Hematopoietic multipotent progenitor cell treated with erythropoietin and hydrocortisone succinate and interleukin-3 and kit ligand, for 15 days (in vitro differentiated cells): Measurements from ENCODE around the gene GNAT1.

Experiments
- DNase-seq: peaks from one replicate; pipeline ENCODE4 v3.0.0-alpha.2; 2015; ENCODE audit warnings: low spot score

Gene GNAT1

DNA sequence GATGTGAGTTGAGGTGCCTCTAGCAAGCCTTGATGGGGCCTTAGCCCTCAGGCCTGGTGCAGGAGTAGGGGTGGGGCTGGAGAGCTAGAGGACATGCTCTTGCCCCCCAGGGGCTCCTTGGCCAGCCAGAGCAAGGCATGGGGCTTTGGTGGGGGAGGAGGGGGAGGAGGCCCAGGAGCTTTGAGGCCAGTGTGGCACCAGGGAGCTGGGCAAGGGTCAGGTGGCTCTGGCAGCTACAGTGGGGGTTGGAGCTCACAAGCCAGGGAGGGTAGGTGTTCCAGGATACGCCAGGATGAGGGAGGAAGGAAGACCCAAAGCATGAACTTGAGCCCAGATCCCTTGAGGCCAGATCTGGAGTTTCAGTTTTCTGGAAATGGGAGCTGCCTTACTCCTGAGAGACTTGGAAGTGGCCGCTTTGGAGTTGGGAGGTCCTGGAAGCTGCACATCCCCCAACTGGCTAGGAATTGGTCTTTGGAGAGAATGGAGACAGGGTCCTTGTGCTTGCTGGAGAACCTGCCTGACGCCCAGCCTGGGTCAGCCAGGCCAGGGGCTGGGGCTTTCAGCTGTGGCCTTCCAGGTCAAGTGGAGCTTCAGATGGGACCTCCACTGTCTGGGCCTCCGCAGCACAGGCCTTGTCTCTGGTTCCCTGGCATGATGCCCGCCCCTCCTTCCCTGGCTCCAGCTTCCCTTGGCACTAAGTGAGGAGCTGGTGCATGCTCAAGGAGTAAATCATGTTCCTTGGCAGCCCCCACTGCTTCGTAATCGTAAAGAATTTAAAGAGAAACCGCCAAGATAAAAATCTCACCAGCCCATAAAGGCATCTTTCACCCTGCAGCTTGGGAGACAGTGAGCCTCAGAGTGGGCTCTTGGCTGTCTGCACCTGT, 27.6 kb upstream of the GNAT1 start:
- no peak for DNase-seq

DNA sequence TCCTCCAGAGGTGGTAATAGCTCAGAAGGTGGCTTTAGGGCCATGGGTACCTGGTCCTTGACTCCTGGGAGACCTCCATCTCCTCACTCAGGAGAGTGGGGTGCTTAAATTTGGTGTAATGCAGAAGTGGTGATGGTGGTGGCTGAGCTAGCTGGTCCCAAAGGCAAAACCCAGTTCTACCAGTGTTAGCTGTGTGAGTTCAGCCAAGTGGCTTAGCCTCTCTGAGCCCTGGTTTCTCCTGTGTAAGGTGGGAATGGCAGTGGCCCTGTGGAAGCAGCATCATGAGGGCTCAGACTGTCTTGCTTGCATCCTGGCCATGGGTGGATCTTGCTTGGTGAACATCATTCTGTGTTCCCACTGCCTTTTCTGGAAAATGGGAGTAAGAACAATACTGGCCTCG, 26.9 kb upstream of the GNAT1 start:
- no peak for DNase-seq

DNA sequence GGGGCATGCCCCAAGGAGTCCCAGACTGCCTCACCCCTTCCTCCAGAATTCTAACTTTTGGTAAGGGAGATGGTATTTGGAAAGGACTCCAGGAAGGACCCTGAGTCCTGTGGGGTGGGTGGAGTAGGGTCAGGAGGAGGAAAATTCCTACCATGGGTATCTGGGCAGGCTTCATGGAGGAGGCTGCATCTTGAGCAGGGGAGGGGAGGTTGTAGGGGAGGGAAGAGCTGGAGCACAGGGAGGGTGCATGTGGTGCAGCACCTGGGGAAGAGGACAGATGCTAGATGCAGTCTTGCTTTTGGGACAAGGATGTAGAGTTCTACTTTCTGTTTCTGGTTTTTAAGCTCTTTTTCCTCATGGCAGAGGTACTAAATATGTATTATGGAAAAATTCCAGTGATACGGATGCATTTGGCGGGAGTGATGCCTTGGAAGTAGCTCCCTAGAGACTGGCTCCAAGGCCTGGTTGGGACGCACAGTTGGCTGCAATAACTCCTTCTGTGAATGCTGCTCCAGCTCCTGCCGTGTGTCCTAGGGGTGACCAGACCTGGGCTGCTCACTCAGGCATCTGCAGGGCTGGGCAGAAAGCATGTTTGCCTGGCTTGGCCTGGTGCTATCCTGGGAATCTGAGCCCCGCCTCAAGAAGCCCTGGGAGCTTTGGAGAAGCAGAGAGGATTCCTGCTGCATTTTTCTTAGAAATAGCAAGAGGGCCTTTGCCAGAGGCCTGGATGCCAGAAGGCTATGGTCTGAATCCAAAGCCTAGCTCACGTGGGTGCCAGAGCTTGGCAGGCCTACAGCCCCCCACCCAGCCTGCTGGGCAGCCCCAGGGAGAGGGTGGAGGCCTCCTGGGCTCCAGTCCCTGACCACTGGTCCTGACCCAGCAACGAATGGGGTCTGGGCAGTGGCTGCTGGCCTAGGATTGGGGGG, 26.2 kb upstream of the GNAT1 start:
- no peak for DNase-seq

DNA sequence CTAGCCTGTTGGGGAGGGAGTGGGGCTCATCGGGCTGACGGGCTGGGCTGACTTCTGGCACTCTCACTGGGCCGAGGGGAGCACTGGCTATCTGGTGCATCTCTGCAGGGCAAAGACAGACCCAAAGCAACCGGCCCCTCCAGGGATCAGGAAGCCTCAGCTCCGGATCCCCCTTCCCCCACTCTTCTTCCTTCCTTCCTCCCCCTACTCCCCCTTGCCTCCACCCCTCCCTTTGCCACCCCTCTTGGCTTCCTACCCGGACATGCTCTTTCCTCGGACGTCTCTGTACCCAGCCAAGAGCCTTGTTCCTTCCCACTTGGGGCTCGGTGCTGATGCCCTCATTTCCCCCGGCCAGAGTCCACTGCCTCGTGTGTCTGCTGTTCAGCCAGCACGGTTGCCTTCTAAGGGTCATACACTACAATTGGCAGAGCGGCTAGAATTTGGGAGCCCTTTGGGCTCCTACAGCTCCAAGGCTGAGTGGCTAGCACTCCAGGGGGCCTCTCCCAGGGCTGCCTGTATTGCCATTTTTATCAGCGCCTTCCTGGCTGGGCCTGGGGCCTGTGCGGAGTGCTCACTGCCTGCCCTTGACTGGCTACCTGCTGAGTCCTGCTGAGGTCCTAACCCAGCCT, 25.4 kb upstream of the GNAT1 start:
- no peak for DNase-seq

DNA sequence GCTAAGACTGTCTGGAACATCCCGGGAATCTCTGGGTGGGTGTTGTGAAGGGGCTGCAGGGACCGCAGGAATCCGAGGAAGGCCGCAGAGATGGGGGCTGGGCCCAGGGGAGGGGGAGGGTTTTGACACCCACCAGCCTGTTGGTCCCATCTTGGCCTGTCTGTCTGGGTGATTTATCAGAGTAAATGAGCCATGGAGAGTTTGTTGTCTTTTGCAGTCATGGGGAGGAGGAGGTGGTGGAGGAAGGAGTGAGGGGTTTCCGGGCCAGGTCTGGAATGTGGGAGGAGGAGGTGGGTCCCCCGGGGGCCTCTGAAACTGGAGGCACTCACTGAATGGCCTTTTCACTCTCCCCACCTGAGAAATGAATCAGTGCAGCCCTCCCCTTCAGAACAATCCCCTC, 24.8 kb upstream of the GNAT1 start:
- no peak for DNase-seq

DNA sequence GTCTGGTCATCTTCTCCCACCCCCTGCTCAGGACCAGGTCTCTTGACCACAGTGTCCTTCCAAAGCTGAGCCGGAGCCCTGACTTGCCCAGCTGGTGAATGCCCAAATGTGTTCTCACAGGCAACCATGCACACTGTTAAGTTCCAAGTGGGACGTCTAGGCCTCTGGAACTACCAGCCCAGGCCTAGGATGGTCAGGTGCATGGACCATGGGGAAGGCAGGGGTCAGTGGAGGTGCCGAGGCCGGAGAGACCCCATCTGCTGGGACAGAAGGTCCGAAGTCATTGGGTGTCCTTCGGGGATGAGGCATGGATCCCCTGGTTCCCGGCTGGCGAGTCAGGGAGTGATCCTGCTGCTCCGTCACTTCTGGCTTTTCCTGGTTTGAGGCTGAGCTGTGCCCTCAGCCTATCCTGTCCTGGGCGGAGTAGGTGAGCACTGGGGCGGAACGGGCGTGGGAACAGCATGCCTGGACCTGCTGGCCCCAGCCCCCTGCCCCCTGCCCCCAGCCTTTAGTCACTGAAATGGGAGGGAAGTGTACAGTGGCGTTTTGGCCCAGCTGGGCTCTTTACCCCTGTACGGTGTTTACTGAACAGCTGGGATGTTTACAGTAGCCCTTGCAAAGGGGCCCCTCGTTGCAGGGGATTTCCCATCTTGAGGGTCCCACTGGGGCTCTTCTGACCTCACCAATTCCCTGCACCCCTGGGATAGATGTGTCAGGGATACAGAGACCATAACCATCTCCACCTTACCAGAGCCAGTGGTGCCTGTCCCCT, 24.2 kb upstream of the GNAT1 start:
- no peak for DNase-seq

DNA sequence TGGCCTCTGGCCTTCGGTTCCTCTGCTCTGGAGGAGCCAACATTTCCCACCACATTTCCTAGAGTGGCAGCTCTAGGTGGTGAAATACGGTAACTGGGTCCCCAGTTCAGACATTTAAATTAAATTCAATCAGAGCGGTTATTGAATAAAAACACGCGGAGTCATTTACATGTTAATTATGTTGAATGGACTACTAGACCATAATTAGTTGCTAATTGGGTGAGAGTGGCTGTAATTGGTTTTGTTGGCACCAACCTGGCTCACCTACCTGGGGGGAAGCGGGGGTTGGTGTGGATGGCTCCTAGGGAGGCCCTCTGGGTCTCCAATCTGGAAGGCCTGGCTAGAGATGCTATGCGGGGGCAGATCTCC, 23.6 kb upstream of the GNAT1 start:
- DNase-seq, result no peak

DNA sequence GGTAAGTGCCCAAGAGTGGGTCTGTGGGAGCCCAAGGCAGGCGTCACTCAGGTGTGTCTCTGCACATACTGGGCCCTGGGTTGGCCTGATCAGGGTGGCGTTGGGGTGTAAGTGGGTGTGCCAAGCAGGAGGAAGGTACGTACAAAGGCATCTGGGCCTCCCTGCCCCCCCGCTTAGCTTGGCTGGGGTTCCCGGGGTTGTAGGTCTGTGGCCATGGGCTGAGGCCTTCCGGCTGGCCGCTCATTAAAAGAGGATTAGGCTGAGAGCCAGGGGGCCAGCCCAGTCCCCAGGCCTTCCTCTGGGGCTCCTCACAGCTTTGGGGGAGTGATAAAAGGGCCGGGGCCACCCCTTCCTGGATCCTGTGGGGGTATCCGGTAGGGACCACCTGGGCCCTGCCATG, 23.0 kb upstream of the GNAT1 start:
- DNase-seq, result no peak

DNA sequence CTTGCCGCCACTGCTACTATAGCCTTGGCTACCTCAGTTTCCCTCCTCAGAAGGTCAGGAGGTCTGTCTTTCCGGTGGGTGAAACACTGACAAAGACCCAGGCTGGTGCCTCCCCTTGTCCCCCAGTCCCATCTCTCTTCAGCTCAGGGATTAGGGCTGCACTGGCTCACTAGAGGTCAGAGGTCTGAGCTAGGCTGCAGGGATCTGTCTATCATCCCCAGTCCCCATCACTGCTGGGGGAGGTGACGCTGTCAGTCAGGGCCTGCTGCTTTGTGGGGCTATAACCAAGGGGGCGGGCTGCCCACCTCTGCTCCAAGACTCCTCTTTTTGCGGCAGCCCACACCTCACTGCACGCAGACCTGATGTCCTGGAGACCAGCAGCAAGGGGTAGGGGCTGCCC, 22.6 kb upstream of the GNAT1 start:
- DNase-seq, result no peak

DNA sequence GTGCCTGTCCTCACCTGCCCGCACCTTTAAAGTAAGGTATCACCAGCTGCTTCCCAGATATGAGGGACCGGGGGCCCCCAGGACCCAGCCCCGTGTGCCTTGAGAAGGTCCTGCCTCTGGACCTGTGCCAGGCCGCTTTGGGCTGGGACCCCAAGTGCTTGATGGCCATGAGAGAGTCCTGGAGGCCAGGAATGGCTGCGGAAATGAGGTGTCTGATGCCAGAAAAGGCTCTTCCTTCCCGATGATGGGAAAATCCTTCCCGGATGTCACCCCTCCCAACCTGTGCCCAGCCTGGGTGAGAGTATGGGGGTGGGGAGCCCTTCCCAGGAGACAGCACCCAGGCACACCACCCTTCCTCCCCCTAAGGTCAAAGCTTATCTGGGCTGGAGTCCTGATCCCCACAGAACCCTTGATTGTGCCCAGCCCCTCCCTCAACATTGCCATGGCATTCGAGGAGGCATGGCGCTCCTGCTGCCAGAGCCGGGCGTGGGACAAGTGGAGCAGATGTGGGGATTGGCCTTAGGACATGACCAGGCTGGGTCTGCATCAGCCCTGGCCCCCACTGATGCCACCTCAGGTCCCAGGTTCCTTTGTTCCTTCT, 22.1 kb upstream of the GNAT1 start:
- no peak for DNase-seq

DNA sequence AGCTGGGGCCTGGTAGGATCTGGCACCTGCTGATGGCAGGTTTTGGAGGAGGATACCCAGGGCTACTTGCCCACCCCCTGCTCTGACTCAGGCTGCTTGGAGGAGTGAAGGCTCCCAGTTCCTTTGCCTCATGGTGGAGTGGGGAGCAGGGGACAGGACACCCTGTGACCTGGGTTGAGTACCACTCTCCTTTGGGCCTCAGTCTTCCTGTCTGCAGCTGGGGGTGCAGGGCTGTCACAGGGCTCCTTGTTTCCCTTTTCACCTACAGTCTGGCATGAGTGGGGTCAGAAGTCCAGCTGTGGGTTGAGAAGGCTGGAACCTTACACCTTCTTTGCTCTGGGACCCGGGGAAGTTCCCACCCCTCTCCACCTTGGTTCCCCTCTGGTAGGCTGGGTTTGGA, 21.6 kb upstream of the GNAT1 start:
- no peak for DNase-seq

DNA sequence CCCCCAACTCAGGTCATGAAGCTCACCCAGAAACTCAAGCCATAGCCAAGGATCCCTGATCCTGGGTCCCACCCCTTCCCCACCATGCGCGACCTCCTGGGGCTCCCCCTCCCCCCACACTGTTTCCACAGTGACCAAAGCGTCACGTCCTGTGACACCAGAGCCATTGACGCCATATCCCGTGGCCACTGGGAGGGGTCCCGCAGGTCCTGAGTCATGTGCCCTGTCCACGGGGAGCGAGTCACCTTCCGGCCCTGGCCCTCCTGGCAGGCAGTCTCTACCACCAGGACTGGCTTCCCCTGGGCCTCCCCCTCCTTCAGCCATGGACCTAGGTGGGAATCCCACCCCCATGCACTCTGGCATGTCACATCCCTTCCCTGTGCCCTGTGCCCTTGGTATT, 20.7 kb upstream of the GNAT1 start:
- DNase-seq, result no peak

DNA sequence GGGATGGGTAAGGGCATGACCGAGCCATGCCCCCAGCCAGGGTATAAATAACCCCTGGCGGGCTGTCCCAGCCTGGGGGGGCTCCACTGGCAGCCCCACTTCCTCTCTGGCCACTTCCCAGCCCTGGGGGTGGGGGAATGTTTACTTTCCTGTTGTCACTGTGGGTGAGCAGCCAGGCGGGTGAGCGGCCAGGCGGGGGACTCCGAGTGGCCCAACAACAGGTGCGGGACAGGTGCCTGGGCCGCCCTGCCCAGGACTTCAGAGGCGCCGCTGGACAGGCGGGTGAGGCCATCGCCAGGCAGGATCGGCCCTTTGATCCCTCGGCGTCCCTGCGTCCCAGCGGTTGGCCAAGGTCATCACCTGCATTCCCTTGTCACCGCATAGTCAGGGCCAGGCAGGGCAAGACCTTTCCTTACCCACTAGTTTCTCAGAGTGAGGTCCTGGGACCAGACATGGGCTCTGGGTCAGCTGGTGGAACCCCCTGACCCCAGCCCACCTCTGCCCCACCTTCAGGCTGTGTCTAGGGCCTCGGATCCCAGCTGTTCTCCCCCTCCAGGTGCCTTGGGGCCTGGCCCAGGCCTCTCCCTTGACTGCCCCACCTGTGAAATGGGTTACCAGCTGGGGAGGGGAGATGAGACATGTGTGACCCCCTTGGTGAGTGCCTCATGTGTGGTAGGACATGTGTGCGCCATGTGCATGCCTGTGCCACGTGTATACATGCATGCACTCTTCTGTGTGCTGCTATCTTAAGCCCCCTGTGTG, 19.7 kb upstream of the GNAT1 start:
- DNase-seq, result no peak

DNA sequence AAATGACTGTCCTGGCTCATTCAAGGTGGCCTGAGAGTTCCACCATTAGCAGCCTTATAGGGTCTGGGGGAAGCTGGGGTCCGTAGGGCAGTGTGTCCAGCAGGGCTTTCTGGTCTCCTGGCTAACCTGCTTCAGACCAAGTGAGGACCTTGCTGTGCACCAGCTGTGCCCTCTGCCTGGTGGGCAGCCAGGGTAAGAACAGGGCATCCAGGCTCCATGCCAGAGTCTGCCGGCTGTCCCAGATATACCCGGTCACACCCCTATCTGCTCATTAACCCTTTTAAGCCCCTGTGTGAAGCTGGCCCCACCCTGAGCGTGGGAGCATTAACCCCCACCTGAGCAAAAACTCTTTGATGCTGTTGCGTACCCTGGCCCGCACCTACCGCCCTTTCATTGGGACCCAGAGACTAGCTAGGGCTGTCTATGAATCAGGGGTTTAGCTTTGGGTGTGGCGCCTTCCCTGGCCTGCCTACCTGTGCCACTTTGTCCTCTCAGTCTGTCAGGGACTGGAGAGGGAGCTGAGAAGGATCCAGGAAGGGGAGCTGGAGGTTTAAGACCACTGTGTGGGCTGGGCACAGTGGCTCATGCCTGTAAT, 18.7 kb upstream of the GNAT1 start:
- peak; percentile 54 for DNase-seq

DNA sequence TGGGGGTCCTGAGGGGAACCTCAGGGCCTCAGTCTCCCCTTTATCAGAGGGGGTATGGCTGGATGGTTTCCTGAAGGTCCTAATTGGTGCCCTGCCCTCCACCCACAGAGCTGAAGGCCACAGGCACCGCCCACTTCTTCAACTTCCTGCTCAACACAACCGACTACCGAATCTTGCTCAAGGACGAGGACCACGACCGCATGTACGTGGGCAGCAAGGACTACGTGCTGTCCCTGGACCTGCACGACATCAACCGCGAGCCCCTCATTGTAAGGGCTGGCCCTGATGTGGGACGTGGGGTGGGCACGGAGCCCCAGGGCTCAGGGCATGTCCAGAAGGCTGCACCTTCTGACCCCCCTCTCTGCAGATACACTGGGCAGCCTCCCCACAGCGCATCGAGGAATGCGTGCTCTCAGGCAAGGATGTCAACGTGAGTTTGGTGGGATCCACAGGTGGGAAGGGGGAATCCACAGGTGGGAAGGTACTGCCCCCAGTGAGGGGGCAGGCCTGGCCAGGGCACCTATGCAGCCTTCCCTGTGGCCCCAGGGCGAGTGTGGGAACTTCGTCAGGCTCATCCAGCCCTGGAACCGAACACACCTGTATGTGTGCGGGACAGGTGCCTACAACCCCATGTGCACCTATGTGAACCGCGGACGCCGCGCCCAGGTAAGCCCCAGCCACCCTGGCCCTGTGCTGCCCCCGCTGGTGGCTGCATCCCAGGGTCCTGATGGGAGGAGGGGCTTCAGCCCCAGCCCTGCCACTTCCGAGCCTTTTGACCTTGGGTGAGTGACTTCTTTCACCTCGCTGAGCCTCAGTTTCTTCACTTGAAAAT, 17.5 kb upstream of the GNAT1 start:
- no peak for DNase-seq

DNA sequence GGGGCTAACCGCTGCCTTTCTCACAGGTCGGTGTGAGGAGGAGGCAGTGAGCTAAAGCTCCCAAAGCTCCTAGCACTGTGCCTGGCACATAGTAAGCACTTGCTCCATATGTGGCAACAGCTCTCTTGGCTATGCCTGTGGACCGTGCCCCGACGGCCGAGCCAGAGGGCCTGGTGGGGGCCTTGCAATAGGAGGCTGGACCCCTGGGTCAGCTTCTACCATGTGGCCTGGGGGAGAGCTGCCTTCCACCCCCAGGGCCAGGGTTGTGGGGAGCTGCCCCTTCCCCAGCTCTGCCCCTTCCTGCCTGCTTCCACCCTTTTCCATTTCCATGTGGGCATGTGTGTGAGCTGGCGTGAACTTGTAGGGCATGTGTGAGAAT, 16.9 kb upstream of the GNAT1 start:
- DNase-seq, result no peak

DNA sequence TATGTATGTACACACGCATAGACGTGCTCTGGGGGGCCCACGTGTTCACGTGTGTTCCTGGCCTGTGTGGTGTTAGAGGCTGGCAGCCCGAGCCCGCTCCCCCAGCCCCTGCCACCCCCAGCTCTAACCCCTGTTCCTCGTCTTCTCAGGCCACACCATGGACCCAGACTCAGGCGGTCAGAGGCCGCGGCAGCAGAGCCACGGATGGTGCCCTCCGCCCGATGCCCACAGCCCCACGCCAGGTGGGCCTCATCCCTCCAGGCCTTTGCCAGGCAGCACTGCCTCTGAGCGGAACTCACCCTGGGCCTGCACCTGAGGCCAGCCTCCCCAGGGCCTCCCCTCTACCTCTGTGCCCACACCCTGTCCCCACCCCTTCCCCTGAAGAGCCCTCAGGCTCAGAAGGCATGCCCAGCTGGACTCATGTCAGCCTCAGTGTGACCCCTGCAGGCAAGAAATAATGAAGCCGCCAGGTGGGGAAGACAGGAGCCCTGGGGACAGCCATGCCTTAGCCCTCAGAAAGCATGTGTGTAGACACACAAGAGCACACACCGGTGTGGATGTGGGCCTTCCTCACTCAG, 16.4 kb upstream of the GNAT1 start:
- DNase-seq, result no peak

DNA sequence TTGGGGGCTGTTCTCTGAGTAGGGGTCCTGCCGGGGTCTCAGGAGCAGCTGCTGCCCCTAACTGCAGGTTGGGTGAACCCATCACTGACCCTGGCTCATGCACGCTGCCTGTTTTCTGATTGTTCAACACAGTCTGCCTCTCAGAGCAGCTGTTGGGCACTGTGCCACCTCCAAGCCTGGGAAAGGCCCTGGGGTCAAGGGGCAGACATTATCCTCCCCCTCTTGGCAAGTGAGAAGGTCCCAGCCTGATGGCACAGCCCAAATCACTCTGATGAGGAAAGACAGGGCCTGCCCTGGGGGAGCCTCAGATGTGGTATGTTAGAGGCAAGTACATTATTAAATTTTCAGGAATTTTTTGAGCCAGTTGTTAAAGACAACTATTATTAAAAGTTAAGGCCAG, 14.1 kb upstream of the GNAT1 start:
- DNase-seq, result no peak

DNA sequence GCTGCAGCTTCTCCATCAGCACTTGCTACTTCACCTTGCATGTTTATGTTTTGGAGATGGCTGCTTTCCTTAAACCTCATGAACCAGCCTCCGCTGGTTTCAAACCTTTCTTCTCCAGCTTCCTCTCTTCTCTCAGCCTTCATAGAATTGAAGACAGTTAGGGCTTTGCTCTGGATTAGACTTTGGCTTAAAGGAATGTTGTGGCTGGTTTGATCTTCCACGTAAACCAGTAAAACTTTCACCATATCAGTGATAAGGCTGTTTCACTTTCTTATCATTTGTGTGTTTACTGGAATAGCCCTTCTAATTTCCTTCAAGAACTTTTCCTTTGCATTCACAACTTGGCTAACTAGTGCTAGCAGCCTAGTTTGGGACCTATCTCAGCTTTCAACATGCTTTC, 11.7 kb upstream of the GNAT1 start:
- no peak for DNase-seq
